ENCODE measurements around the gene FOXN4.

FOXN4 gene

GRCh38 chr12:109307051-109307450, 2.0 kb downstream of the FOXN4 start:
- DNase-seq (ENCODE audit: extremely low read depth in 1 of 2, low read depth in 1 of 2), result no peak

GRCh38 chr12:109305547-109305946, 3.5 kb downstream of the FOXN4 start:
- DNase-seq (ENCODE audit: extremely low read depth in 1 of 2, low read depth in 1 of 2), result no peak

- DNase-seq (ENCODE audit: extremely low read depth in 1 of 2, low read depth in 1 of 2), result no peak
These were observed 4.6 kb downstream of the FOXN4 start for GRCh38 chr12:109304485-109304884.

- DNase-seq (ENCODE audit: extremely low read depth in 1 of 2, low read depth in 1 of 2), result no peak
These were observed 6.3 kb downstream of the FOXN4 start for GRCh38 chr12:109302770-109303169.

- no peak for DNase-seq (ENCODE audit: extremely low read depth in 1 of 2, low read depth in 1 of 2)
These were observed 6.7 kb downstream of the FOXN4 start for GRCh38 chr12:109302358-109302757.

GRCh38 chr12:109301643-109302168, 7.4 kb downstream of the FOXN4 start:
- no peak for DNase-seq (ENCODE audit: extremely low read depth in 1 of 2, low read depth in 1 of 2)

GRCh38 chr12:109299849-109300248, 9.2 kb downstream of the FOXN4 start:
- no peak for DNase-seq (ENCODE audit: extremely low read depth in 1 of 2, low read depth in 1 of 2)

- DNase-seq (ENCODE audit: extremely low read depth in 1 of 2, low read depth in 1 of 2), result no peak
These were observed 12.7 kb downstream of the FOXN4 start for GRCh38 chr12:109296431-109296830.

- no peak for DNase-seq (ENCODE audit: extremely low read depth in 1 of 2, low read depth in 1 of 2)
These were observed 13.2 kb downstream of the FOXN4 start for GRCh38 chr12:109295764-109296425.

GRCh38 chr12:109294286-109294796, 14.7 kb downstream of the FOXN4 start:
- DNase-seq (ENCODE audit: extremely low read depth in 1 of 2, low read depth in 1 of 2), result no peak

- no peak for DNase-seq (ENCODE audit: extremely low read depth in 1 of 2, low read depth in 1 of 2)
These were observed 16.0 kb downstream of the FOXN4 start for GRCh38 chr12:109293106-109293505.

GRCh38 chr12:109292342-109292711, 16.8 kb downstream of the FOXN4 start:
- no peak for DNase-seq (ENCODE audit: extremely low read depth in 1 of 2, low read depth in 1 of 2)

GRCh38 chr12:109291521-109292341, 17.4 kb downstream of the FOXN4 start:
- DNase-seq (ENCODE audit: extremely low read depth in 1 of 2, low read depth in 1 of 2), result no peak

- DNase-seq (ENCODE audit: extremely low read depth in 1 of 2, low read depth in 1 of 2), result no peak
These were observed 18.0 kb downstream of the FOXN4 start for GRCh38 chr12:109291117-109291516.

- DNase-seq (ENCODE audit: extremely low read depth in 1 of 2, low read depth in 1 of 2), result no peak
These were observed 19.0 kb downstream of the FOXN4 start for GRCh38 chr12:109290061-109290460.

- no peak for DNase-seq (ENCODE audit: extremely low read depth in 1 of 2, low read depth in 1 of 2)
These were observed 19.5 kb downstream of the FOXN4 start for GRCh38 chr12:109289551-109289950.

- no peak for DNase-seq (ENCODE audit: extremely low read depth in 1 of 2, low read depth in 1 of 2)
These were observed 20.1 kb downstream of the FOXN4 start for GRCh38 chr12:109289004-109289403.

GRCh38 chr12:109288571-109288970, 20.5 kb downstream of the FOXN4 start:
- DNase-seq (ENCODE audit: extremely low read depth in 1 of 2, low read depth in 1 of 2), result no peak

GRCh38 chr12:109287811-109288469, 21.1 kb downstream of the FOXN4 start:
- DNase-seq (ENCODE audit: extremely low read depth in 1 of 2, low read depth in 1 of 2), result no peak

- DNase-seq (ENCODE audit: extremely low read depth in 1 of 2, low read depth in 1 of 2), result no peak
These were observed 21.9 kb downstream of the FOXN4 start for GRCh38 chr12:109287181-109287580.

- no peak for DNase-seq (ENCODE audit: extremely low read depth in 1 of 2, low read depth in 1 of 2)
These were observed 22.4 kb downstream of the FOXN4 start for GRCh38 chr12:109286652-109287051.

Data from stimulated activated CD8-positive, alpha-beta memory T cell treated with anti-CD3 and anti-CD28 coated beads, Interleukin-7, amount 100 ng/mL, for 48 hours (primary cell).